22Rv1 (cell line): ENCODE measurements around the gene CDK18.

Experiments
- CTCF ChIP-seq: fragments of 450-650 bp; IDR thresholded peaks from 2 replicates; pipeline ENCODE4 v1.5.1; 2017; ENCODE audit warnings: mild to moderate bottlenecking
- ZFX ChIP-seq: fragments of 450-650 bp; IDR thresholded peaks from 2 replicates; pipeline ENCODE4 v1.6.1; 2017; ENCODE audit warnings: antibody characterized with exemption, borderline replicate concordance

GRCh38 chr1:205473966-205474365 is 30.5 kb upstream of the CDK18 start:
- TF ChIP-seq CTCF: no peak
- TF ChIP-seq ZFX: no peak
